ENCODE measurements around the gene ADAP1.

- TF ChIP-seq, protein P1, sequence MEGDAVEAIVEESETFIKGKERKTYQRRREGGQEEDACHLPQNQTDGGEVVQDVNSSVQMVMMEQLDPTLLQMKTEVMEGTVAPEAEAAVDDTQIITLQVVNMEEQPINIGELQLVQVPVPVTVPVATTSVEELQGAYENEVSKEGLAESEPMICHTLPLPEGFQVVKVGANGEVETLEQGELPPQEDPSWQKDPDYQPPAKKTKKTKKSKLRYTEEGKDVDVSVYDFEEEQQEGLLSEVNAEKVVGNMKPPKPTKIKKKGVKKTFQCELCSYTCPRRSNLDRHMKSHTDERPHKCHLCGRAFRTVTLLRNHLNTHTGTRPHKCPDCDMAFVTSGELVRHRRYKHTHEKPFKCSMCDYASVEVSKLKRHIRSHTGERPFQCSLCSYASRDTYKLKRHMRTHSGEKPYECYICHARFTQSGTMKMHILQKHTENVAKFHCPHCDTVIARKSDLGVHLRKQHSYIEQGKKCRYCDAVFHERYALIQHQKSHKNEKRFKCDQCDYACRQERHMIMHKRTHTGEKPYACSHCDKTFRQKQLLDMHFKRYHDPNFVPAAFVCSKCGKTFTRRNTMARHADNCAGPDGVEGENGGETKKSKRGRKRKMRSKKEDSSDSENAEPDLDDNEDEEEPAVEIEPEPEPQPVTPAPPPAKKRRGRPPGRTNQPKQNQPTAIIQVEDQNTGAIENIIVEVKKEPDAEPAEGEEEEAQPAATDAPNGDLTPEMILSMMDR (IDR thresholded peaks at IDR 0.05) = no peak
- TF ChIP-seq EP300 (IDR thresholded peaks at IDR 0.05) = no peak
- TF ChIP-seq POLR2A (IDR thresholded peaks at IDR 0.05; ENCODE audit: low read depth) = no peak
- TF ChIP-seq POLR2AphosphoS5 (IDR thresholded peaks at IDR 0.05) = no peak
Measured at GRCh38 chr7:956031-956430, 1.6 kb upstream of the ADAP1 start.
